T1000 (cell line): ENCODE data around the gene MC1R.
"Not testable (repeated sequence)": the region's sequence is repeated elsewhere in the genome, so short reads cannot be mapped to it uniquely, and the experiment has no call there.

ENCODE experiments used
- DNase-seq: peaks from one replicate; lab custom pipeline; 2025; ENCODE audit warnings: mixed read lengths; lab: John Stamatoyannopoulos, UW

MC1R gene

DNA sequence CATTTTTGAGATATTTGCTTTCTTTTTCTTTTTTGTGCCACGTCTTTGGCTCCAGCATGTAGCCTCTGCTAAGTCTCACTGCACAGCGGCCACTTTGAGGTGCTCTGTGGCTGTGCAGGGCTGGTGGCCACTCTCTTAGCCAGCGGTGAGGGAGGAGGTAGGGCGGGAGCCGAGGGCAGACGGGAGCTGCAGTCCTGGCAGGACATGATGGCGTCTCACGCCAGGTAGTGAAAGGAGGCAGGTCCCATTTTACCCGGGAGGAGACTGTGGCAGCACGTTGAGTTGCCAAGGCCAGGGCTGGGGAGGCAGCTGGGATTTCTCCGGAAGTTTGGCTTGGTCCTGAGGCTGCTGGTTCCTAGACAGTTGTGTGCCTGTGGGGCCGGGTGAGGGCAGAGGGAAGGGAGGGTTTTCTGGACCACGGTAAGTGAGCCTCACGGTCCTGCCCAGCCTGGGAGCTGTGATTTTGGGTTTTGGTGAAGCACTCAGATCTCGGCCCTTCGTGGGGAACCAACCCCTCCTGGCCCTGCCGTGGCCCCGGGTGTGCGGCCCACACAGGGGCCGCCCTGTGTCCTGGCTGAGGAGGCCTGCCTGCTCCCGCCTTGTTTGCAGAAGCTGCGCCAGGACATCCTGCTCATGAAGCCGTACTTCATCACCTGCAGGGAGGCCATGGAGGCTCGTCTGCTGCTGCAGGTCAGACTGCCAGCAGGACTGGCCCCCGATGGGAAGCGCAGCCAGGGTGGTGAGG lies 44.3 kb downstream of the MC1R start:
- DNase-seq = no peak

DNA sequence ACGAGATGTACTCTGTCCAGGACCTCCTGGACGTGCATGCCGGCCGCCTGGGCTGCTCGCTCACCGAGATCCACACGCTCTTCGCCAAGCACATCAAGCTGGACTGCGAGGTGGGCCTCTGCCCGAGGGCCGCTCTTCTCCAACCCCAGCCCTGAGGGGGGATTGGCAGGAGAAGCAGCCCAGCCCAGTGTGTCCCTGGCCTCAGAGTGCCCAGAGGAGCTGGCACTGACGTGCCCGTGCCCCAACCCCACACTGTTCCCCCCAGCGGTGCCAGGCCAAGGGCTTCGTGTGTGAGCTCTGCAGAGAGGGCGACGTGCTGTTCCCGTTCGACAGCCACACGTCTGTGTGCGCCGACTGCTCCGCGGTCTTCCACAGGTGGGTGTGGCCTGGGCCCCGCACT lies 45.5 kb downstream of the MC1R start:
- no peak for DNase-seq

DNA sequence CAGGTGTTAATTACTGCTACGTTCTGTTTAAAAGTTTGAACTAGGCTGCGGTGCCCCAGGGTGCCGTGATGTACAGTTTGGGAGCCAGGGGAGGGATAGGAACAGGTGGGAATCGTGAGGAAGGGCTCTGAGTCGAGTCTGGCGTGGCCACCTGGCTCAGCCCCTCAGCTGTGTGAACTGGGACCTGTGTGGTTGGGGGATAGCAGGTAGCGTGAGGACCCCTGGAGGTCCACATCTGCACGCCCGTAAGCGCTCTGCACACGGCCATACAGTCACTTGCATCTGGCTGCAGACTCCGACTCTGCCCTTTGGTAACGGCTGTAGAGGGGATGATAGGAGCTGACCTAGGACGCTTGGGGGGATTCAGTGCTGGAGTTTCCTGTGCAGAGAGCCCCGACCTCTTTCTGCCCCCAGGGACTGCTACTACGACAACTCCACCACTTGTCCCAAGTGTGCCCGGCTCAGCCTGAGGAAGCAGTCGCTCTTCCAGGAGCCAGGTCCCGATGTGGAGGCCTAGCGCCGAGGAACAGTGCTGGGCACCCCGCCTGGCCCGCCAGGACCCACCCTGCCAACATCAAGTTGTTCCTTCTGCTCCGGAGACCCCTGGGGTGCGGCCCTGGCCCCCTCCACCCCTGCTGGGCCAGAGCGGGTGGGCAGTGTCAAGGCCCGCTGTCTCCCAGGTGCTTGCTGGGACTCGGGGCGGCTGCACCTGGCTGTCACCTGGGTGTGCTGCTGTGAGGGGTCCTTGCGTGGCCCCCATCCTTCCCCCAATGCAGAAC lies 47.0 kb downstream of the MC1R start:
- DNase-seq = no peak

DNA sequence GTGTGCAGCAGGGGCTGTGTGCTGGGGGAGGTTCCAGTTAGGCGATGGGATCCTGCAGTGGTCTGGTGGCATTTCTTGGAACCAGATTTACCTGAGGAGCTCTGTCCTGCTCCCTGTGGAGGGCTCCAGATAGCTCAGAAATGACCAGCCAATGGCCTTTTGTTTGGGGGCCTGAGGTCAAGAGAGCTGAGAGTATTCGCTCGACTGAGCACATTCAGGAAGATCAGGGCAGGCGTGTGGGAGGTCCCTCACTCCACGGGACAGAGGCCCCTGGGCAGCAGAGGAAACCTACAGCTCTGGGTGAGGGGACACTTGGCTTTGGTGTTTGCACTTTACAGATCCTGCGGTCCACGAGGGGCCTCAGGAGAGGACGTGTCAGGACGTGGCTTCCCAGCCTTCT lies 48.1 kb downstream of the MC1R start:
- DNase-seq = no peak

DNA sequence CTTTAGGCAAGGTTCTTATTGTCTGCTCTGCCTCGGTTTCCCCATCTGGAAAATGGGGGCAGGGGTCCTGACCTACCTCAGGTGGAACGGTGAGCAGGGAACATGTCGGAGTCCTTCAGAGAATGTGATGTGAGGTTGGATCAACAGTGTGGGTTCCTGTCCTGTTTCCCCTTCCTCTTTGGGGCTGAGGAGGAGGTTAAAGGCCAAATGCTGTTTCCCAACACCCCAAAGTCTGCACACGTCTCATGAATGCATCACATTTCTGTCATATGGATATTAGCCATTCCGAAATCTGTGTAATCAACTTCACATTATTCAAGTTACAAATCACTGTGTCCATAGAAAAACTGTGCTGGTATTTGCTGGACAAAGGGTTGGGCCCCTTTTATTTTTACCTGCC lies 48.8 kb downstream of the MC1R start:
- DNase-seq = not testable (repeated sequence)

DNA sequence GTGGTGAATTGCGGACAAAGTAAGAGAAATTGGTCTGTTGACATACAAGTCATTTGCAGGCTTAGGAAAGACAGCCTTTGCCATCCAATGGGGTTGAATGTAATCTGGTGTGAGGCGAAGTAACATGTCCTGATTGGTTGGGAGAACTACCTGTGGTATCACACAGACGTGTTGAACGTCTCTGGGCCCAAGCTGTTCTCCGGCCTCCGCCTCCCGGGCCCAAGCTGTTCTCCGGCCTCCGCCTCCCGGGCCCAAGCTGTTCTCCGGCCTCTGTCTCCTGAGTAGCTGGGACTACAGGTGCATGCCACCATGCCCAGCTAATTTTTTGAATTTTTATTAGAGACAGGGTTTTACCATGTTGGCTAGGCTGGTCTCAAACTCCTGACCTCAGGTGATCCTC lies 49.4 kb downstream of the MC1R start:
- not testable (repeated sequence) for DNase-seq

DNA sequence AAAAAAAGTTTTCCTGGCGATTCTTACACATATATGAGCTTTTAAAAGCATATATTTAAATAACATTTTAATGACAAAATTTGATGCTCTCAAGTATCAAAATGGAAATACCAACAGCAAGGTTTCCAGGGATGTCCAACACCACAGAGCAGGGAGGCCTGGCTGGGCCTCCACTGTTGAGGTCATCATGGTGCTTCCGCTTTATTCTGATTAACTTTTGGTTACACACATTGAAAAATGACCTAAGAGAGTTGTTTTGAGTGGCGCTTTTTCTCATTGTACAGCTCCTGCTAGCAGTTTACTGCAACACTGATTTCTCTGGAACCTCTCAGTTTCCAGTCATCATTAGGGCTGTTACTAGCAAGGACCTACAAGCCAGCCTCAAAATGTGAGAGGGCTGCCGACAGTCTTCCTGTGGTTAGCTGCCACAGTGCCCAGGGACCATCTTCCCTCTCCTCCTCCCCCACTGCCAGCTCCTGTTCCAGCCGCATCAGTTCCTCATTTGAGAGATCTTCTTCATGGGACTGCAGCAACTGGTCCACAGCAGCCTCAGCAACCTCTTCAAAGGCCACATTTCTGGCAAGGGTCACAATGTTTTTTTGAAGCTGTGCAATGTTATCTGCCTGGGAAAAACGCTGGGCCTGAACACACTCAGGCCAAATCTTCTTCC lies 51.2 kb downstream of the MC1R start:
- DNase-seq = no peak
